GM21381 (cell line): Measurements from ENCODE around the gene C5AR2.
"Not testable (repeated sequence)": the region's sequence is repeated elsewhere in the genome, so short reads cannot be mapped to it uniquely, and the experiment has no call there.

Experiments
- ATAC-seq: cut with Tn5 transposase; IDR thresholded peaks from one replicate; pipeline ENCODE4 v1.9.1; 2021; ENCODE audit warnings: mild to moderate bottlenecking, moderate library complexity; ENCODE audit not compliant: unreplicated experiment

Gene C5AR2

GRCh38 chr19:47323409-47323808, 8.6 kb upstream of the C5AR2 start:
- ATAC-seq = no peak

- ATAC-seq = no peak
Observed at GRCh38 chr19:47323872-47324271, 8.1 kb upstream of the C5AR2 start.

- ATAC-seq = no peak
Observed at GRCh38 chr19:47324502-47324901, 7.5 kb upstream of the C5AR2 start.

- no peak for ATAC-seq
Observed at GRCh38 chr19:47330466-47330869, 1.5 kb upstream of the C5AR2 start.

GRCh38 chr19:47331490-47331889, 485 bp upstream of the C5AR2 start:
- ATAC-seq = no peak

GRCh38 chr19:47336765-47337718, 5.1 kb downstream of the C5AR2 start:
- ATAC-seq = not testable (repeated sequence)

- no peak for ATAC-seq
Observed at GRCh38 chr19:47339196-47339880, 7.4 kb downstream of the C5AR2 start.

- ATAC-seq = no peak
Observed at GRCh38 chr19:47340477-47341208, 8.7 kb downstream of the C5AR2 start.

GRCh38 chr19:47341734-47342133, 9.8 kb downstream of the C5AR2 start:
- no peak for ATAC-seq

- ATAC-seq = no peak
Observed at GRCh38 chr19:47343194-47343802, 11.3 kb downstream of the C5AR2 start.

GRCh38 chr19:47344425-47344824, 12.4 kb downstream of the C5AR2 start:
- ATAC-seq = no peak

GRCh38 chr19:47346024-47346423, 14.0 kb downstream of the C5AR2 start:
- ATAC-seq = not testable (repeated sequence)

GRCh38 chr19:47348819-47349795, 17.1 kb downstream of the C5AR2 start, which contains the start of gene DHX34:
Gene DHX34, plus strand, starts transcription at chr19:47349315. Its CDS starts 3,716 bp downstream, at chr19:47353031.
- ATAC-seq = peak; percentile 96

GRCh38 chr19:47350630-47351029, 18.7 kb downstream of the C5AR2 start:
- no peak for ATAC-seq

GRCh38 chr19:47351548-47351947, 19.6 kb downstream of the C5AR2 start:
- no peak for ATAC-seq

GRCh38 chr19:47352095-47352494, 20.1 kb downstream of the C5AR2 start:
- ATAC-seq = no peak

- ATAC-seq = no peak
Observed at GRCh38 chr19:47353307-47353712, 21.3 kb downstream of the C5AR2 start.

GRCh38 chr19:47356900-47357299, 24.9 kb downstream of the C5AR2 start:
- no peak for ATAC-seq

- no peak for ATAC-seq
Observed at GRCh38 chr19:47357788-47358680, 26.1 kb downstream of the C5AR2 start.
